GM18520 (cell line): ENCODE data around the gene SLC2A4.

Source experiments
- ATAC-seq: cut with Tn5 transposase; IDR thresholded peaks from one replicate; pipeline ENCODE4 v1.9.1; 2021; ENCODE audit not compliant: unreplicated experiment

SLC2A4 gene

GRCh38 chr17:7296189-7296861, 14.8 kb downstream of the SLC2A4 start:
- ATAC-seq = no peak

GRCh38 chr17:7304179-7304578, 22.7 kb downstream of the SLC2A4 start:
- no peak for ATAC-seq

GRCh38 chr17:7306911-7307685, 25.6 kb downstream of the SLC2A4 start, which contains the start of gene EIF5A:
Gene EIF5A, plus strand, starts transcription at chr17:7307628. Its CDS starts 2,008 bp downstream, at chr17:7309636.
- ATAC-seq = peak; percentile 62

GRCh38 chr17:7307686-7308624, 26.4 kb downstream of the SLC2A4 start:
- no peak for ATAC-seq

GRCh38 chr17:7308625-7309433, 27.3 kb downstream of the SLC2A4 start:
- no peak for ATAC-seq

GRCh38 chr17:7309628-7310027, 28.1 kb downstream of the SLC2A4 start:
- ATAC-seq = no peak

- ATAC-seq = no peak
Measured at GRCh38 chr17:7311110-7311705, 29.7 kb downstream of the SLC2A4 start.

- no peak for ATAC-seq
Measured at GRCh38 chr17:7312432-7313087, 31.0 kb downstream of the SLC2A4 start.

- ATAC-seq = no peak
Measured at GRCh38 chr17:7313088-7313889, 31.8 kb downstream of the SLC2A4 start.

GRCh38 chr17:7313890-7314718, 32.6 kb downstream of the SLC2A4 start:
- ATAC-seq = no peak

- ATAC-seq = peak; percentile 64
Measured at GRCh38 chr17:7314719-7315569, 33.4 kb downstream of the SLC2A4 start, which contains the start of gene GPS2. Gene GPS2, minus strand, starts transcription at chr17:7315360. Its CDS starts 308 bp downstream, at chr17:7315052.

GRCh38 chr17:7315570-7316235, 34.2 kb downstream of the SLC2A4 start:
- no peak for ATAC-seq

GRCh38 chr17:7317161-7317803, 35.8 kb downstream of the SLC2A4 start:
- ATAC-seq = no peak

GRCh38 chr17:7318121-7318860, 36.8 kb downstream of the SLC2A4 start:
- ATAC-seq = no peak

- no peak for ATAC-seq
Measured at GRCh38 chr17:7321466-7321865, 39.9 kb downstream of the SLC2A4 start.
